Panc1 (cell line): ENCODE measurements around the gene PARVB.

Experiments
- CTCF ChIP-seq: fragments of 450-650 bp; IDR thresholded peaks from 2 replicates; pipeline ENCODE4 v1.5.1; 2017; ENCODE audit warnings: mild to moderate bottlenecking
- POLR2AphosphoS5 ChIP-seq: IDR thresholded peaks from 2 replicates; pipeline ENCODE4 v1.6.1; 2012; ENCODE audit warnings: mild to moderate bottlenecking, low read depth, low read length, moderate library complexity
- REST ChIP-seq, 2 experiments: IDR thresholded peaks; 2 replicates each; pipeline ENCODE4 v1.6.1; 2011 to 2012; ENCODE audit warnings: low read depth in 2 of 2, control low read depth in 1 of 2, low read length in 1 of 2, mild to moderate bottlenecking in 1 of 2, moderate library complexity in 1 of 2; ENCODE audit not compliant: insufficient read depth in 1 of 2

GRCh38 chr22:43978558-43978957 is 45.5 kb upstream of the PARVB start:
- TF ChIP-seq CTCF (no peak), POLR2AphosphoS5 (no peak), REST (IDR thresholded peaks at IDR 0.05; ENCODE audit: insufficient read depth in 1 of 2, low read depth in 2 of 2, low read length in 1 of 2) (no peak)
